Left lung (tissue), 10 donors: ENCODE data around the gene HRAS. TPM values are rescaled to one million over a fixed set of nuclear protein-coding genes. Genes with fewer than 3 reads are reported as not detected.

Experiments
- ATAC-seq: fragments of 200-7000 bp; cut with Tn5 transposase; one replicate; pipeline ENCODE4 v1.9.1; 2020; ENCODE audit warnings: moderate library complexity
- DNase-seq, 4 donors: peaks; one replicate each; pipeline ENCODE4 v3.0.0-alpha.2; 2013 to 2020
- H3K27ac ChIP-seq, 2 donors: fragments of 200-600 bp; sonication (generic) in 1 of 2; one replicate each; pipeline versions ENCODE4 v1.5.0 to v1.8.0; 2020 to 2021
- H3K27me3 ChIP-seq, 2 donors: fragments of 200-600 bp; sonication (generic) in 1 of 2; one replicate each; pipeline versions ENCODE4 v1.5.0 to v1.8.0; 2020 to 2021
- H3K36me3 ChIP-seq, 2 donors: fragments of 200-600 bp; sonication (generic) in 1 of 2; one replicate each; pipeline versions ENCODE4 v1.5.0 to v1.8.0; 2020 to 2021
- H3K4me1 ChIP-seq, 2 donors: fragments of 200-600 bp; one replicate each; pipeline ENCODE4 v1.8.0; 2021
- H3K4me3 ChIP-seq, 2 donors: fragments of 200-600 bp; sonication (generic) in 1 of 2; one replicate each; pipeline versions ENCODE4 v1.5.0 to v1.8.0; 2020 to 2021; ENCODE audit warnings: mild to moderate bottlenecking in 1 of 2
- H3K9me3 ChIP-seq, 2 donors: fragments of 200-600 bp; sonication (generic) in 1 of 2; one replicate each; pipeline versions ENCODE4 v1.5.0 to v1.8.0; 2020 to 2021
- CTCF ChIP-seq, 2 donors: fragments of 200-600 bp; sonication (generic) in 1 of 2; IDR thresholded peaks; one replicate each; pipeline versions ENCODE4 v1.5.0 to v1.8.0; 2021; ENCODE audit warnings: antibody characterized with exemption in 2 of 2
- intact Hi-C, 2 donors: fragments of 100-400 bp; cut with DNase I; formaldehyde crosslinking; loops; one replicate each; pipeline versions ENCODE4 v1.11.2 to v1.14.2; 2022
- polyA plus RNA-seq, 6 donors: library from polyadenylated mRNA; unstranded; fragments of 120-200 nt; gene quantifications; one replicate each; pipeline ENCODE4 v1.2.1, GENCODE V29; 2013; ENCODE audit not compliant: insufficient read length in 6 of 6
- total RNA-seq, 2 donors: library from RNA; stranded (reverse); fragmentation: NEBNext Ultra II Directional; extraction: Animal tissue kit (Norgen Biotek cat#: 25700); gene quantifications; one replicate each; pipeline ENCODE4 v1.2.1, GENCODE V29; 2021
- donor health status: DM: no; HTN: yes; CAD: no.
- donor health status: DM: no; HTN: no; CAD: no.

HRAS gene
- total and polyA plus RNA-seq, 8 donors: 32.4 to 52.4 (median 37.9) TPM

DNA sequence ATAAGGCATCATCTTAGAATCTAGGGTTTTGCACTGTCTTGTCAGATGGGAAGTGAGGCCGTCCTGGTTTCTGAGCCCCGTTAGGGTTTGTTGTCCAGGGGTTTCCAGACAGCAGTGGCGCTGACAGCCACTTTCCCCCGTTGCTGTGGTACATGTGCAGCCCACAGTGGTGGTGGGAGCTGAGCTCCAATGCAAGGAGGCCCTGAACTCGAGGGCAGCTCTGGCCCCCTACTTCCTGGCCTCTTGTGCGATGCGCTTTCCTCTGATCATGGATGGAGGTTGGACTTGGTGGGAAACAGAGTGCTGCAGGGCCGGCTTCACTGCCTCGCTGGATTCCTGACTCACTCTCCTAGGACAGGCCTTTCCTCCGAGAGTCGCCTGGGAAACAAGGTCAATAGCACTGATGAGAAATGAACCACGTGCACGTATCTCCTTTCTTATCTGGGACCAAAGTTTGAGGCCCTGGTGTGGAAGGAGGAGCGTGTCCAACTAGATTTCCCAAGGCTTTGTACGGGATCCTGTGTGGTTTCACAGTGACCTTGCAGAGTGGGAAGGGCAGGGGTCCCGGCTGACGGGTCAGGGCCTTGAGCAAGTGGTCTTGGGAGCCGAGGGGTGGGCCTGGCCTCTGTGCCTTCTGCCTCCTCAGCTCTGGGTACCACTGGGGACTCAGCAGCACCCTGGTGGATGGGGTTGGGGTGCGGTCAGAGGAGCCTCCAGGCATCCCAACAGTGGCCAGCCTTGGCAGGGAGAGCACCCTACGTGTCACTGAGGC lies 44.6 kb upstream of the HRAS start:
- intact Hi-C loops: no loop called here
- peaks cover 0 to 38% of the 10 kb centered on the region in 2 donors for H3K36me3 ChIP-seq
- TF ChIP-seq CTCF (IDR thresholded peaks at IDR 0.05): no peak
- peaks cover 22 to 48% of the 10 kb centered on the region in 2 donors for H3K4me1 ChIP-seq
- no peak overlapping the region for H3K27ac ChIP-seq
- no peak for ATAC-seq
- no peak overlapping the region for H3K4me3 ChIP-seq
- DNase-seq: peak in 1 of 4 donors; percentile 61
- peaks cover 3 to 7% of the 10 kb centered on the region in 2 donors for H3K27me3 ChIP-seq
- H3K9me3 ChIP-seq: no peaks in the 10 kb centered on the region

DNA sequence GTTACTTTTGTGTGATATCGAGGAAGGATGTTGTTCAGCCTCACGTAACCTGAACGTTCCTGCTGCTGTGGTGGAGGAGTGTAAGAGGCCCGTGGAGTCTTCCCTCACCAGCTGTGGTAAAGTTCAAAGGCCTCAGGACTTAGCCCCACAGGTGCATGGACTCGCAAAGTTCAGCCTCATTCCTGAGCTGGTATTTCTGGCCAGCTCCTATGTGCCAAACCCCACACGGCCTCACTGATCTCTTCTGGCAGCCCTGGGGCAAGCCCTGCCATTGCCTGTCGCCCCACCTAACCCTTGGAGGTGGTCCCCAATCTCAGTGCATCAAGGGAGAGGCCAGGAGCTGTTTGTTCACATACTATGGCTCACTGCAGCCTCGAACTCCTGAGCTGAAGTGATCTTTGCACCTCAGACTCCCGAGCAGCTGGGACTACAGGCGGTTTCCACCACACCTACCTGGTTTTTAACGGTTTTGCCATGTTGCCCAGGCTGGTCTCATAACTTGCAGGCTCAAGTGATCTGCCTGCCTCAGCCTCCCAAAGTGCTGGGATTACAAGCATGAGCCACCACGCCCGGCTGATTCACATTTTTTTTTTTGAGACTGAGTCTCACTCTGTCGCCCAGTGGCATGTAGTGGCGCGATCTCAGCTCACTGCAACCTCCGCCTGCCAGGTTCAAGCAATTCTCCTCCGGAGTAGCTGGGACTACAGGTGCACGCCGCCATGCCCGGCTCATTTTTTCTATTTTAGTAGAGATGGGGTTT lies 43.1 kb upstream of the HRAS start:
- peaks cover 25 to 58% of the 10 kb centered on the region in 2 donors for H3K4me1 ChIP-seq
- DNase-seq (no peak), ATAC-seq (no peak)
- peak overlapping the region in 1 of 2 donors; percentile 76 for H3K4me3 ChIP-seq
- no peak overlapping the region for H3K27ac ChIP-seq
- peaks cover 0 to 23% of the 10 kb centered on the region in 2 donors for H3K36me3 ChIP-seq
- peaks cover 4 to 17% of the 10 kb centered on the region in 2 donors for H3K27me3 ChIP-seq
- intact Hi-C loops: no loop called here
- TF ChIP-seq CTCF (IDR thresholded peaks at IDR 0.05): no peak
- H3K9me3 ChIP-seq: no peaks in the 10 kb centered on the region

- DNase-seq (no peak), ATAC-seq (no peak)
- peaks cover 25 to 66% of the 10 kb centered on the region in 2 donors for H3K4me1 ChIP-seq
- TF ChIP-seq CTCF (IDR thresholded peaks at IDR 0.05): no peak
- H3K9me3 ChIP-seq: no peaks in the 10 kb centered on the region
- H3K4me3 ChIP-seq: peak overlapping the region; percentile 76
- peaks cover 4 to 22% of the 10 kb centered on the region in 2 donors for H3K27me3 ChIP-seq
- intact Hi-C loops: no loop called here
- H3K27ac ChIP-seq: no peak overlapping the region
- H3K36me3 ChIP-seq: peaks cover 0 to 14% of the 10 kb centered on the region in 2 donors
Measured at GRCh38 chr11:577611-577894, 42.2 kb upstream of the HRAS start.

- ATAC-seq: no peak
- peaks cover 25 to 66% of the 10 kb centered on the region in 2 donors for H3K4me1 ChIP-seq
- intact Hi-C loops: no loop called here
Measured at GRCh38 chr11:576811-577610, 41.6 kb upstream of the HRAS start.

More at GRCh38 chr11:576811-577610, 41.6 kb upstream of the HRAS start:
- peak in 1 of 4 donors; percentile 84 for DNase-seq
- no peak for TF ChIP-seq CTCF (IDR thresholded peaks at IDR 0.05)
- H3K27me3 ChIP-seq: peaks cover 4 to 22% of the 10 kb centered on the region in 2 donors
- no peaks in the 10 kb centered on the region for H3K9me3 ChIP-seq
- H3K4me3 ChIP-seq: peak overlapping the region; percentile 76
- peaks cover 0 to 8% of the 10 kb centered on the region in 2 donors for H3K36me3 ChIP-seq
- H3K27ac ChIP-seq: peak overlapping the region in 1 of 2 donors; percentile 73
